WTC11 (cell line): ENCODE measurements around the gene IRX3. TPM values are rescaled to one million over a fixed set of nuclear protein-coding genes. Genes with fewer than 3 reads are reported as not detected.

Experiments used
- ATAC-seq: fragments of 200-7000 bp; cut with Tn5 transposase; 2 replicates; pipeline ENCODE4 v1.10.0; 2021; ENCODE audit warnings: mild to moderate bottlenecking, moderate library complexity
- CTCF ChIA-PET: fragments of 300-600 bp; sonication (Branson Sonifier 250); formaldehyde crosslinking; loops from one replicate; lab custom pipeline; 2021; ENCODE audit warnings: antibody characterized with exemption; lab: Charles Lee
- POLR2A ChIA-PET: fragments of 350-600 bp; sonication (Branson Sonifier 250); formaldehyde crosslinking; loops from one replicate; lab custom pipeline; 2021; ENCODE audit warnings: antibody characterized with exemption; lab: Charles Lee
- DNase-seq: peaks from one replicate; pipeline ENCODE4 v3.0.0; 2021; ENCODE audit warnings: low spot score
- H3K27ac Mint-ChIP-seq: 2 replicates; pipeline ENCODE4 v1.8.0; 2021; ENCODE audit warnings: mixed read lengths
- H3K27me3 Mint-ChIP-seq: 2 replicates; pipeline ENCODE4 v1.8.0; 2021; ENCODE audit warnings: low read depth, mild to moderate bottlenecking, moderate library complexity, mixed read lengths
- H3K36me3 Mint-ChIP-seq: 2 replicates; pipeline ENCODE4 v1.8.0; 2021; ENCODE audit warnings: mixed read lengths
- H3K4me1 Mint-ChIP-seq: 2 replicates; pipeline ENCODE4 v1.8.0; 2022; ENCODE audit warnings: mixed read lengths
- H3K4me3 Mint-ChIP-seq: 2 replicates; pipeline ENCODE4 v1.8.0; 2021; ENCODE audit warnings: mild to moderate bottlenecking, moderate library complexity, mixed read lengths
- H3K9me3 Mint-ChIP-seq: 2 replicates; pipeline ENCODE4 v1.8.0; 2021; ENCODE audit warnings: mixed read lengths
- CBFB ChIP-seq: sonication (generic); formaldehyde crosslinking; IDR thresholded peaks from 2 replicates; pipeline ENCODE4 v1.8.1; 2022; ENCODE audit warnings: mild to moderate bottlenecking, low read depth, missing genetic modification reagents
- CREM ChIP-seq: sonication (generic); formaldehyde crosslinking; IDR thresholded peaks from 2 replicates; pipeline ENCODE4 v1.8.1; 2022; ENCODE audit warnings: mild to moderate bottlenecking, missing genetic modification reagents, moderate library complexity
- ESRRA ChIP-seq: sonication (generic); formaldehyde crosslinking; IDR thresholded peaks from 2 replicates; pipeline ENCODE4 v1.8.1; 2022; ENCODE audit warnings: mild to moderate bottlenecking, missing genetic modification reagents, borderline replicate concordance
- FOXP1 ChIP-seq: sonication (generic); formaldehyde crosslinking; IDR thresholded peaks from 2 replicates; pipeline ENCODE4 v1.8.0; 2022; ENCODE audit warnings: missing genetic modification reagents, mild to moderate bottlenecking, moderate library complexity, borderline replicate concordance
- HMGA2 ChIP-seq: fragments of 250-450 bp; sonication (Bioruptor Pico); IDR thresholded peaks from 2 replicates; pipeline ENCODE4 v1.4.0; 2021; ENCODE audit warnings: mild to moderate bottlenecking, moderate library complexity
- NFATC4 ChIP-seq: fragments of 250-450 bp; sonication (Bioruptor Pico); IDR thresholded peaks from 2 replicates; pipeline ENCODE4 v1.9.0; 2021; ENCODE audit warnings: mild to moderate bottlenecking
- NR3C1 ChIP-seq: sonication (generic); formaldehyde crosslinking; conservative IDR thresholded peaks from 2 replicates; pipeline ENCODE4 v1.8.1; 2023; ENCODE audit warnings: low read depth, mild to moderate bottlenecking, missing genetic modification reagents
- PRRX2 ChIP-seq: fragments of 250-450 bp; sonication (Bioruptor Pico); IDR thresholded peaks from 2 replicates; pipeline ENCODE4 v1.8.0; 2021; ENCODE audit warnings: mild to moderate bottlenecking
- SP1 ChIP-seq: sonication (generic); formaldehyde crosslinking; conservative IDR thresholded peaks from 2 replicates; pipeline ENCODE4 v1.8.1; 2022; ENCODE audit warnings: missing genetic modification reagents
- TCF7 ChIP-seq: sonication (generic); formaldehyde crosslinking; IDR thresholded peaks from 2 replicates; pipeline ENCODE4 v1.8.0; 2022; ENCODE audit warnings: mild to moderate bottlenecking, low read depth, missing genetic modification reagents, moderate library complexity
- TEAD1 ChIP-seq: sonication (generic); formaldehyde crosslinking; IDR thresholded peaks from 2 replicates; pipeline ENCODE4 v1.8.0; 2022; ENCODE audit warnings: mild to moderate bottlenecking, missing genetic modification reagents
- ZNF232 ChIP-seq: sonication (generic); formaldehyde crosslinking; IDR thresholded peaks from 2 replicates; pipeline ENCODE4 v1.8.0; 2022; ENCODE audit warnings: mild to moderate bottlenecking, missing genetic modification reagents
- total RNA-seq: library from RNA; stranded (reverse); gene quantifications from 3 replicates; pipeline ENCODE4 v1.2.3, GENCODE V29; 2021
- TF ChIP-seq, protein P1 (sequence below): sonication (generic); formaldehyde crosslinking; IDR thresholded peaks from 2 replicates; pipeline ENCODE4 v1.8.0; 2022; ENCODE audit warnings: missing genetic modification reagents
- TF ChIP-seq, protein P2 (sequence below): sonication (generic); formaldehyde crosslinking; IDR thresholded peaks from 2 replicates; pipeline ENCODE4 v1.8.0; 2022; ENCODE audit warnings: mild to moderate bottlenecking, missing genetic modification reagents
- TF ChIP-seq, protein P3 (sequence below): sonication (generic); formaldehyde crosslinking; IDR thresholded peaks from 2 replicates; pipeline ENCODE4 v1.8.1; 2022; ENCODE audit warnings: low read depth, mild to moderate bottlenecking, moderate library complexity, missing genetic modification reagents, borderline replicate concordance
- TF ChIP-seq, protein P4 (sequence below): fragments of 250-450 bp; sonication (Bioruptor Pico); IDR thresholded peaks from 2 replicates; pipeline ENCODE4 v2.1.2; 2022; ENCODE audit warnings: mild to moderate bottlenecking, moderate library complexity
- TF ChIP-seq, protein P5 (sequence below): fragments of 200-600 bp; IDR thresholded peaks from 2 replicates; pipeline ENCODE4 v1.8.0; 2022; ENCODE audit warnings: antibody characterized with exemption
- TF ChIP-seq, protein P6 (sequence below): sonication (generic); formaldehyde crosslinking; IDR thresholded peaks from 2 replicates; pipeline ENCODE4 v1.8.0; 2023; ENCODE audit warnings: missing genetic modification reagents
- TF ChIP-seq, protein P7 (sequence below): sonication (generic); formaldehyde crosslinking; IDR thresholded peaks from 2 replicates; pipeline ENCODE4 v1.8.1; 2022; ENCODE audit warnings: mild to moderate bottlenecking, moderate library complexity, missing genetic modification reagents

Gene IRX3
- total RNA-seq, 1 experiment from 2014 or later, result 1.1 TPM

DNA sequence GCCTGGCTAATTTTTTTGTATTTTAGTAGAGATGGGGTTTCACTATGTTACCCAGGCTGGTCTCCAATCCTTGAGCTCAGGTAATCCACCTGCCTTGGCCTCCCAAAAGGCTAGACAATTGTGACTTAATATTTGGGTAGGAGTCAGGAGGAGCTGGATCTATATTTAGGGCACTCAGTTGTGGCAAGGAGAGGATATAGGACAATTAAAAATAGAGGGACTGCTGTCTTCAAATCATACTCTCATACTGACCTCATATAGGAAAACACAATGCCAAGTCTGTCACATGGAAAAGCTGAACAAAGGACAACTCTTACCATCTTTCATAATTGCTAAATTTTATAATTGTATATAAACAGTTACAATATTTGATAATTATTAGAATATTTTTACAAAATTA, 17.1 kb downstream of the IRX3 start (continued):
- TF ChIP-seq, protein P1, sequence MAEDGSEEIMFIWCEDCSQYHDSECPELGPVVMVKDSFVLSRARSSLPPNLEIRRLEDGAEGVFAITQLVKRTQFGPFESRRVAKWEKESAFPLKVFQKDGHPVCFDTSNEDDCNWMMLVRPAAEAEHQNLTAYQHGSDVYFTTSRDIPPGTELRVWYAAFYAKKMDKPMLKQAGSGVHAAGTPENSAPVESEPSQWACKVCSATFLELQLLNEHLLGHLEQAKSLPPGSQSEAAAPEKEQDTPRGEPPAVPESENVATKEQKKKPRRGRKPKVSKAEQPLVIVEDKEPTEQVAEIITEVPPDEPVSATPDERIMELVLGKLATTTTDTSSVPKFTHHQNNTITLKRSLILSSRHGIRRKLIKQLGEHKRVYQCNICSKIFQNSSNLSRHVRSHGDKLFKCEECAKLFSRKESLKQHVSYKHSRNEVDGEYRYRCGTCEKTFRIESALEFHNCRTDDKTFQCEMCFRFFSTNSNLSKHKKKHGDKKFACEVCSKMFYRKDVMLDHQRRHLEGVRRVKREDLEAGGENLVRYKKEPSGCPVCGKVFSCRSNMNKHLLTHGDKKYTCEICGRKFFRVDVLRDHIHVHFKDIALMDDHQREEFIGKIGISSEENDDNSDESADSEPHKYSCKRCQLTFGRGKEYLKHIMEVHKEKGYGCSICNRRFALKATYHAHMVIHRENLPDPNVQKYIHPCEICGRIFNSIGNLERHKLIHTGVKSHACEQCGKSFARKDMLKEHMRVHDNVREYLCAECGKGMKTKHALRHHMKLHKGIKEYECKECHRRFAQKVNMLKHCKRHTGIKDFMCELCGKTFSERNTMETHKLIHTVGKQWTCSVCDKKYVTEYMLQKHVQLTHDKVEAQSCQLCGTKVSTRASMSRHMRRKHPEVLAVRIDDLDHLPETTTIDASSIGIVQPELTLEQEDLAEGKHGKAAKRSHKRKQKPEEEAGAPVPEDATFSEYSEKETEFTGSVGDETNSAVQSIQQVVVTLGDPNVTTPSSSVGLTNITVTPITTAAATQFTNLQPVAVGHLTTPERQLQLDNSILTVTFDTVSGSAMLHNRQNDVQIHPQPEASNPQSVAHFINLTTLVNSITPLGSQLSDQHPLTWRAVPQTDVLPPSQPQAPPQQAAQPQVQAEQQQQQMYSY, result no peak
- TF ChIP-seq, protein P2, sequence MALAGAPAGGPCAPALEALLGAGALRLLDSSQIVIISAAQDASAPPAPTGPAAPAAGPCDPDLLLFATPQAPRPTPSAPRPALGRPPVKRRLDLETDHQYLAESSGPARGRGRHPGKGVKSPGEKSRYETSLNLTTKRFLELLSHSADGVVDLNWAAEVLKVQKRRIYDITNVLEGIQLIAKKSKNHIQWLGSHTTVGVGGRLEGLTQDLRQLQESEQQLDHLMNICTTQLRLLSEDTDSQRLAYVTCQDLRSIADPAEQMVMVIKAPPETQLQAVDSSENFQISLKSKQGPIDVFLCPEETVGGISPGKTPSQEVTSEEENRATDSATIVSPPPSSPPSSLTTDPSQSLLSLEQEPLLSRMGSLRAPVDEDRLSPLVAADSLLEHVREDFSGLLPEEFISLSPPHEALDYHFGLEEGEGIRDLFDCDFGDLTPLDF (CRISPR knock-in tag), result no peak
- TF ChIP-seq ESRRA (CRISPR knock-in tag) (no peak), TEAD1 (CRISPR knock-in tag) (no peak)
- TF ChIP-seq, all 79 proteins: peak for 0

DNA sequence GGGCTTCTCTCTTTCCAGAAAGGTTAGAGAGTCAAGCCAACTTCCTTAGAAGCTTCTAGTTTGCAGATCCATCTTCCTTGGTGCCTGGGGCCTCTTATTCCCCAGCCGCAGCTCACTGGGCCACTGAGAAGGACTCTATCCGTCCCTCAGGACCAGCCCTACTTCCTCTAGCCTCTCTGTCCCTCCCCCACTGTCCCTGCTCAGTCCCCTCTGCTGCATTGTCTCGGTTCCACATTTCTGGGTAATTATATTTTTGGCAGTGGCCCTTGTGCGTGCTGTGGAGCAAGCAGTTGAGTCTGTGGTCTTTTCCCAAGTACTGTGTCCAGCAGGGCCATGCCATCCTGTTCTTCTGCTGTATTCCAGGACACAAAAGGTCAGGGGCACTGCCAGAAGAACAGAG, 17.8 kb downstream of the IRX3 start:
- Mint-ChIP-seq H3K4me3 (no peak overlapping the region), H3K27me3 (peaks cover 6% of the 10 kb centered on the region), H3K36me3 (no peaks in the 10 kb centered on the region), H3K27ac (no peak overlapping the region), H3K9me3 (peaks cover 10% of the 10 kb centered on the region), H3K4me1 (no peaks in the 10 kb centered on the region)
- ATAC-seq, result no peak
- TF ChIP-seq CBFB (CRISPR knock-in tag) (no peak), ESRRA (CRISPR knock-in tag) (no peak), NR3C1 (CRISPR knock-in tag) (no peak), ZNF232 (no peak), NFATC4 (CRISPR knock-in tag) (no peak), HMGA2 (no peak), PRRX2 (no peak), SP1 (CRISPR knock-in tag) (no peak), FOXP1 (CRISPR knock-in tag) (no peak), TCF7 (no peak), TEAD1 (CRISPR knock-in tag) (no peak), CREM (CRISPR knock-in tag) (no peak)
- TF ChIP-seq, protein P3, sequence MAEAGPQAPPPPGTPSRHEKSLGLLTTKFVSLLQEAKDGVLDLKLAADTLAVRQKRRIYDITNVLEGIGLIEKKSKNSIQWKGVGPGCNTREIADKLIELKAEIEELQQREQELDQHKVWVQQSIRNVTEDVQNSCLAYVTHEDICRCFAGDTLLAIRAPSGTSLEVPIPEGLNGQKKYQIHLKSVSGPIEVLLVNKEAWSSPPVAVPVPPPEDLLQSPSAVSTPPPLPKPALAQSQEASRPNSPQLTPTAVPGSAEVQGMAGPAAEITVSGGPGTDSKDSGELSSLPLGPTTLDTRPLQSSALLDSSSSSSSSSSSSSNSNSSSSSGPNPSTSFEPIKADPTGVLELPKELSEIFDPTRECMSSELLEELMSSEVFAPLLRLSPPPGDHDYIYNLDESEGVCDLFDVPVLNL, result no peak
- TF ChIP-seq, protein P4, sequence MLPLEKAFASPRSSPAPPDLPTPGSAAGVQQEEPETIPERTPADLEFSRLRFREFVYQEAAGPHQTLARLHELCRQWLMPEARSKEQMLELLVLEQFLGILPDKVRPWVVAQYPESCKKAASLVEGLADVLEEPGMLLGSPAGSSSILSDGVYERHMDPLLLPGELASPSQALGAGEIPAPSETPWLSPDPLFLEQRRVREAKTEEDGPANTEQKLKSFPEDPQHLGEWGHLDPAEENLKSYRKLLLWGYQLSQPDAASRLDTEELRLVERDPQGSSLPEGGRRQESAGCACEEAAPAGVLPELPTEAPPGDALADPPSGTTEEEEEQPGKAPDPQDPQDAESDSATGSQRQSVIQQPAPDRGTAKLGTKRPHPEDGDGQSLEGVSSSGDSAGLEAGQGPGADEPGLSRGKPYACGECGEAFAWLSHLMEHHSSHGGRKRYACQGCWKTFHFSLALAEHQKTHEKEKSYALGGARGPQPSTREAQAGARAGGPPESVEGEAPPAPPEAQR, result no peak
- TF ChIP-seq, protein P5, sequence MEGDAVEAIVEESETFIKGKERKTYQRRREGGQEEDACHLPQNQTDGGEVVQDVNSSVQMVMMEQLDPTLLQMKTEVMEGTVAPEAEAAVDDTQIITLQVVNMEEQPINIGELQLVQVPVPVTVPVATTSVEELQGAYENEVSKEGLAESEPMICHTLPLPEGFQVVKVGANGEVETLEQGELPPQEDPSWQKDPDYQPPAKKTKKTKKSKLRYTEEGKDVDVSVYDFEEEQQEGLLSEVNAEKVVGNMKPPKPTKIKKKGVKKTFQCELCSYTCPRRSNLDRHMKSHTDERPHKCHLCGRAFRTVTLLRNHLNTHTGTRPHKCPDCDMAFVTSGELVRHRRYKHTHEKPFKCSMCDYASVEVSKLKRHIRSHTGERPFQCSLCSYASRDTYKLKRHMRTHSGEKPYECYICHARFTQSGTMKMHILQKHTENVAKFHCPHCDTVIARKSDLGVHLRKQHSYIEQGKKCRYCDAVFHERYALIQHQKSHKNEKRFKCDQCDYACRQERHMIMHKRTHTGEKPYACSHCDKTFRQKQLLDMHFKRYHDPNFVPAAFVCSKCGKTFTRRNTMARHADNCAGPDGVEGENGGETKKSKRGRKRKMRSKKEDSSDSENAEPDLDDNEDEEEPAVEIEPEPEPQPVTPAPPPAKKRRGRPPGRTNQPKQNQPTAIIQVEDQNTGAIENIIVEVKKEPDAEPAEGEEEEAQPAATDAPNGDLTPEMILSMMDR, result no peak
- TF ChIP-seq, protein P6, sequence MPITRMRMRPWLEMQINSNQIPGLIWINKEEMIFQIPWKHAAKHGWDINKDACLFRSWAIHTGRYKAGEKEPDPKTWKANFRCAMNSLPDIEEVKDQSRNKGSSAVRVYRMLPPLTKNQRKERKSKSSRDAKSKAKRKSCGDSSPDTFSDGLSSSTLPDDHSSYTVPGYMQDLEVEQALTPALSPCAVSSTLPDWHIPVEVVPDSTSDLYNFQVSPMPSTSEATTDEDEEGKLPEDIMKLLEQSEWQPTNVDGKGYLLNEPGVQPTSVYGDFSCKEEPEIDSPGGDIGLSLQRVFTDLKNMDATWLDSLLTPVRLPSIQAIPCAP (CRISPR knock-in tag), result no peak
- TF ChIP-seq, protein P7, sequence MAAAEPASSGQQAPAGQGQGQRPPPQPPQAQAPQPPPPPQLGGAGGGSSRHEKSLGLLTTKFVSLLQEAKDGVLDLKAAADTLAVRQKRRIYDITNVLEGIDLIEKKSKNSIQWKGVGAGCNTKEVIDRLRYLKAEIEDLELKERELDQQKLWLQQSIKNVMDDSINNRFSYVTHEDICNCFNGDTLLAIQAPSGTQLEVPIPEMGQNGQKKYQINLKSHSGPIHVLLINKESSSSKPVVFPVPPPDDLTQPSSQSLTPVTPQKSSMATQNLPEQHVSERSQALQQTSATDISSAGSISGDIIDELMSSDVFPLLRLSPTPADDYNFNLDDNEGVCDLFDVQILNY (CRISPR knock-in tag), result no peak
- TF ChIP-seq, protein P1, result no peak
- CTCF ChIA-PET, result interaction anchor here (0.7 kb wide), 1 partner anchor 14 kb away, joined by 3 read pairs; no protein-coding TSS in a partner anchor
- DNase-seq, result no peak
- POLR2A ChIA-PET, result no interaction called here
